ENCODE results near the gene PLD1. TPM values are rescaled to one million over a fixed set of nuclear protein-coding genes. Genes with fewer than 3 reads are reported as not detected.
A peak's percentile ranks its signal among the peaks of the same experiment; 100 is the strongest.

The PLD1 gene
- total RNA-seq, 1 donor from 2014 or later = 66.2 TPM

- no peak for DNase-seq
These were observed 66.0 kb downstream of the PLD1 start for GRCh38 chr3:171744158-171744741.

GRCh38 chr3:171743327-171744157, 66.7 kb downstream of the PLD1 start:
- DNase-seq = no peak

GRCh38 chr3:171741377-171741776, 68.9 kb downstream of the PLD1 start:
- no peak for DNase-seq

- no peak for DNase-seq
These were observed 73.7 kb downstream of the PLD1 start for GRCh38 chr3:171736556-171736955.

GRCh38 chr3:171733561-171733960, 76.7 kb downstream of the PLD1 start:
- no peak for DNase-seq

- DNase-seq = no peak
These were observed 77.5 kb downstream of the PLD1 start for GRCh38 chr3:171732756-171733155.

GRCh38 chr3:171731691-171732090, 78.6 kb downstream of the PLD1 start:
- DNase-seq = no peak

GRCh38 chr3:171729452-171730334, 80.6 kb downstream of the PLD1 start:
- DNase-seq = no peak

- DNase-seq = no peak
These were observed 83.0 kb downstream of the PLD1 start for GRCh38 chr3:171727288-171727687.

- DNase-seq = no peak
These were observed 91.6 kb downstream of the PLD1 start for GRCh38 chr3:171718493-171719185.

- no peak for DNase-seq
These were observed 95.1 kb downstream of the PLD1 start for GRCh38 chr3:171715155-171715554.

- DNase-seq = peak; percentile 86
These were observed 97.9 kb downstream of the PLD1 start for GRCh38 chr3:171712171-171712938.

GRCh38 chr3:171711461-171712170, 98.7 kb downstream of the PLD1 start:
- DNase-seq = peak; percentile 4

GRCh38 chr3:171710359-171710758, 99.9 kb downstream of the PLD1 start:
- no peak for DNase-seq

- peak; percentile 5 for DNase-seq
These were observed 105.5 kb downstream of the PLD1 start for GRCh38 chr3:171704814-171705213.

GRCh38 chr3:171704002-171704401, 106.3 kb downstream of the PLD1 start:
- peak; percentile 72 for DNase-seq

GRCh38 chr3:171703144-171703543, 107.1 kb downstream of the PLD1 start:
- no peak for DNase-seq

- DNase-seq = no peak
These were observed 109.6 kb downstream of the PLD1 start for GRCh38 chr3:171700653-171701052.

- DNase-seq = no peak
These were observed 110.1 kb downstream of the PLD1 start for GRCh38 chr3:171700157-171700556.

- DNase-seq = no peak
These were observed 110.7 kb downstream of the PLD1 start for GRCh38 chr3:171699601-171700000.

GRCh38 chr3:171696805-171697204, 113.5 kb downstream of the PLD1 start:
- DNase-seq = no peak

Data from dermis blood vessel endothelial cell (primary cell).